Left lung (tissue), 10 donors: ENCODE measurements around the gene KLF13. TPM values are rescaled to one million over a fixed set of nuclear protein-coding genes. Genes with fewer than 3 reads are reported as not detected.
A peak's percentile ranks its signal among the peaks of the same experiment; 100 is the strongest.

Experiments used
- ATAC-seq: fragments of 200-7000 bp; cut with Tn5 transposase; one replicate; pipeline ENCODE4 v1.9.1; 2020; ENCODE audit warnings: moderate library complexity
- DNase-seq, 4 donors: peaks; one replicate each; pipeline ENCODE4 v3.0.0-alpha.2; 2013 to 2020
- H3K27ac ChIP-seq, 2 donors: fragments of 200-600 bp; sonication (generic) in 1 of 2; one replicate each; pipeline versions ENCODE4 v1.5.0 to v1.8.0; 2020 to 2021
- H3K27me3 ChIP-seq, 2 donors: fragments of 200-600 bp; sonication (generic) in 1 of 2; one replicate each; pipeline versions ENCODE4 v1.5.0 to v1.8.0; 2020 to 2021
- H3K36me3 ChIP-seq, 2 donors: fragments of 200-600 bp; sonication (generic) in 1 of 2; one replicate each; pipeline versions ENCODE4 v1.5.0 to v1.8.0; 2020 to 2021
- H3K4me1 ChIP-seq, 2 donors: fragments of 200-600 bp; one replicate each; pipeline ENCODE4 v1.8.0; 2021
- H3K4me3 ChIP-seq, 2 donors: fragments of 200-600 bp; sonication (generic) in 1 of 2; one replicate each; pipeline versions ENCODE4 v1.5.0 to v1.8.0; 2020 to 2021; ENCODE audit warnings: mild to moderate bottlenecking in 1 of 2
- H3K9me3 ChIP-seq, 2 donors: fragments of 200-600 bp; sonication (generic) in 1 of 2; one replicate each; pipeline versions ENCODE4 v1.5.0 to v1.8.0; 2020 to 2021
- CTCF ChIP-seq, 2 donors: fragments of 200-600 bp; sonication (generic) in 1 of 2; IDR thresholded peaks; one replicate each; pipeline versions ENCODE4 v1.5.0 to v1.8.0; 2021; ENCODE audit warnings: antibody characterized with exemption in 2 of 2
- intact Hi-C, 2 donors: fragments of 100-400 bp; cut with DNase I; formaldehyde crosslinking; loops; one replicate each; pipeline versions ENCODE4 v1.11.2 to v1.14.2; 2022
- polyA plus RNA-seq, 6 donors: library from polyadenylated mRNA; unstranded; fragments of 120-200 nt; gene quantifications; one replicate each; pipeline ENCODE4 v1.2.1, GENCODE V29; 2013; ENCODE audit not compliant: insufficient read length in 6 of 6
- total RNA-seq, 2 donors: library from RNA; stranded (reverse); fragmentation: NEBNext Ultra II Directional; extraction: Animal tissue kit (Norgen Biotek cat#: 25700); gene quantifications; one replicate each; pipeline ENCODE4 v1.2.1, GENCODE V29; 2021
- donor health status: DM: no; HTN: yes; CAD: no.
- donor health status: DM: no; HTN: no; CAD: no.

Gene KLF13
- total and polyA plus RNA-seq, 8 donors = 44.7 to 116 (median 61.4) TPM

DNA sequence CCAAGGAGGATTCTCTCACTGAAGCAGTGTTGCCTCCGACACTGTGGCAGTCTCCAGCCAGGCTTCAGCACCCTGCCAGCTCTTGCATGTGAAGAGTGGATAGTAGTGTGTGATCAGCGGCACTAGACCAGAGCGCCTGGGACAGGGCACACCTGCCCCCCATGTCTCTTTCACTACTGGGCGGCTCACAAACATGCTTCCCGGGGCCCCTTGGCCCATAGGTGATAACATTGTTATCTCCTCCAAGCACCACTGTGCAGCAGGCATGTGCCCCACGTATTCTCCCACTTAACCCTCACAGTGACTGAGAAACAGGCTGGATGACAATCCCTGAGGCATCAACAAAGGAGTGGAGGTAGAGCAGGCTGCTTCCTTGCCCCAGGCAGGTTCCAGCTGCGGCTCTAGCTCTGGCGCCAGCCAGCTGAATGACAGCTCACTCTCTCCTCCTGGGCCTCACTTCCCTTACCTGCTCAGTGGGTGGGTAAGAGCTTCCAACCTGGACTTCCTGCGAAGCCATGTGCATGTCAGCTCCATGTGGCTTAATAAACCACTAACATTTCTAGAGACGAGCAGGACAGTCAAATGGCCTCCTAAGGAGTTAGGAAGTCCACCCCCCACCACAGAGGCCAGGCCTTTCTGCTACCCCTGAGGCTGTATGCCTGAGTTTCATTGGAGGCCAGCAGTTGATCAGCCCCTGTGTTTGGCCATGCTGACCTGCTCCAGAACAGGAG, 37.8 kb downstream of the KLF13 start:
- no peak for DNase-seq
- TF ChIP-seq CTCF (IDR thresholded peaks at IDR 0.05) = no peak
- intact Hi-C loops = no loop called here

DNA sequence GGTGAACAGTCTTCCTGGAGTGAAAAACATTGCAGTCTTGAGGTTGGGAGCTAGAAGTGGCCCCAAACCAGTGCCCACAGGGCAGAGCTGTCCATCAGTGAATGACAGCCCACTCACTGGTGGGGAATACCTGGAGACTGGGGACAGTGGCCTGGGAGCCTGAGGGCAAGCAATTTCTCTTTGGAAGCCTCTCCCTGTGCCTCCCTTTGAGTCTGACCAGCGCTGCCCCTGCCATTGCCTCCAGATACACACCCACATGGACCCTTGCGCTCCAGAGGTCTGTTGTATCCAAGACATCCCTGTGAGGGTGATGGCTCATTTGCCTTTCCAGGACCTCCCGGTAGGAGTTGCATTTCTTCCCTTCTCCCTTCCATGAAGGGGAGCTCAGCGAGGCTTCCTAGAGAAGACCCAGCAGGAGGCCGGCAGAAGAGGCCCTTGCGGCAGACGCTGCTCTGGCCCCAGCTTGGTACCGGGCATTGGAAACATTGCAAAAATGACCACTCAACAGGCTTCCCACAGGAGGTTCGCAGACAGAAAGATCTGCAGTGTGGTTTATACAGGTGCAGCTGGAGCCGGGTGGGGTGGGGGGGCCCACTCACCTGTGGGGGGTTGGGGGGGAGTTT, 38.5 kb downstream of the KLF13 start:
- DNase-seq (no peak), ATAC-seq (no peak)
- Histone ChIP-seq H3K27me3 (no peaks in the 10 kb centered on the region), H3K4me1 (peaks cover 63 to 100% of the 10 kb centered on the region in 2 donors), H3K9me3 (no peaks in the 10 kb centered on the region), H3K36me3 (no peaks in the 10 kb centered on the region), H3K27ac (peak overlapping the region; percentile 86 to 94), H3K4me3 (peak overlapping the region in 1 of 2 donors; percentile 8)
- TF ChIP-seq CTCF (IDR thresholded peaks at IDR 0.05) = no peak
- intact Hi-C loops = no loop called here

More for the DNA sequence above, 37.8 kb downstream of the KLF13 start:
- no peak for ATAC-seq
- Histone ChIP-seq H3K4me3 (no peak overlapping the region), H3K36me3 (no peaks in the 10 kb centered on the region), H3K27ac (peak overlapping the region; percentile 86 to 94), H3K9me3 (no peaks in the 10 kb centered on the region), H3K27me3 (no peaks in the 10 kb centered on the region), H3K4me1 (peaks cover 66 to 100% of the 10 kb centered on the region in 2 donors)

DNA sequence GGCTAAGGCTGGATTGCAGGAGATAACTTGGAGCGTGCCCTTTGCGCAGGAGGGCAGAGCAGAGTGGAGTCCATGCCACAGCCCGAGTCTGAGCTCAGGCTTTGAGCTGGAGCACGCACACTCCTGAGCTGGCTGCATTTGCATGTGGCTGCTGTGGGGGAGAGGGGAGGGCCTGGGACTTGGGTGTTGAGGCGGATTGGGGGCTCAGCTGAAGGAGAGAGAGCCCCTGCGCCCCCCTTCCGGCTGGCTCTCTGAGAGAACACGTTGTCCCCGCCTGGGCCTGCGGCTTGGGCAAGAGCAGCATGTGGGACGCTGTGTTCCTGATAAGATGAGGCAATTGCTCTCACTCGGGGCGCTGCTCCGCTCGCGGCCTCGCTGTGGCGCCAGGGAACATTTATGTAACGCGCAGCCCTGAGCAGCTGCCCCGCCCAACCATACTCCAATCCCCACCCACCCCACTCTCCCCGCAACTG, 39.1 kb downstream of the KLF13 start:
- H3K4me3 ChIP-seq = peak overlapping the region in 1 of 2 donors; percentile 8
- no peaks in the 10 kb centered on the region for H3K36me3 ChIP-seq
- TF ChIP-seq CTCF (IDR thresholded peaks at IDR 0.05) = peak; percentile 20 to 59
- DNase-seq = peak; percentile 69 to 96 (median 90)
- peak overlapping the region; percentile 86 to 94 for H3K27ac ChIP-seq
- intact Hi-C loops = no loop called here
- ATAC-seq = peak; percentile 89
- H3K27me3 ChIP-seq = no peaks in the 10 kb centered on the region
- peaks cover 57 to 99% of the 10 kb centered on the region in 2 donors for H3K4me1 ChIP-seq
- no peaks in the 10 kb centered on the region for H3K9me3 ChIP-seq

- peak; percentile 11 for ATAC-seq
- H3K4me3 ChIP-seq = peak overlapping the region in 1 of 2 donors; percentile 8
- no peak for DNase-seq
- intact Hi-C loops = no loop called here
- no peaks in the 10 kb centered on the region for H3K9me3 ChIP-seq
- H3K4me1 ChIP-seq = peaks cover 52 to 98% of the 10 kb centered on the region in 2 donors
- H3K27me3 ChIP-seq = no peaks in the 10 kb centered on the region
- TF ChIP-seq CTCF (IDR thresholded peaks at IDR 0.05) = peak in 1 of 2 donors; percentile 3
- H3K36me3 ChIP-seq = no peaks in the 10 kb centered on the region
- peak overlapping the region; percentile 86 to 94 for H3K27ac ChIP-seq
Observed at GRCh38 chr15:31366169-31366734, 39.6 kb downstream of the KLF13 start.
